Stimulated activated CD4-positive, alpha-beta T cell treated with anti-CD3 and anti-CD28 coated beads, Interleukin-12 subunit alpha, Interleukin-12 subunit beta, amount 100 ng/mL, for 24 hours (primary cell): ENCODE results near the gene KCNH1.

Source experiments
- DNase-seq, 2 experiments: peaks; one replicate each; pipeline ENCODE4 v3.0.0-alpha.2; 2020; ENCODE audit warnings: low read depth in 2 of 2

Gene KCNH1

GRCh38 chr1:211133836-211134669, at the start of gene KCNH1:
TSS of gene KCNH1 (minus strand) at chr1:211134148. CDS start at chr1:211133945, 203 bp downstream.
- peak; percentile 60 to 80 for DNase-seq

DNA sequence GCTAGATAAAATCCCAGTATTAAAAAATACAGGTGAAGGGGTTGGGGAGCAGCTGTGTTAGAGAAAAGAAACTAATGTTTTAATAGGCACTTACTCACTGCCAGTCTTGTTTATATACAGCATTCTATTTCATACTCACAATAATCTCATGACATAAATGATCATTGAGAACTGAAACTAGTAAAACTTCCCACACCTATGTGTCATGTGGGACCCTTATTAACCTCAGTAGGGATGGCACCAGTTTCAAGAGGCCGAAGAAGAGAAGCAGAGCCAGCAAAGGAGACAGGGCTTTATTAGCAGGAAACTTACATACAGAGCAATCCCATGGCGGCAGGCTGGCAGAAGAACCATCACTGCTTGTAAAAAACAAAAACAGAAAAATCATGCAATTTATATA, 48.8 kb upstream of the KCNH1 start:
- DNase-seq = no peak

- no peak for DNase-seq
These were observed 40.4 kb upstream of the KCNH1 start for GRCh38 chr1:211174375-211174774.

DNA sequence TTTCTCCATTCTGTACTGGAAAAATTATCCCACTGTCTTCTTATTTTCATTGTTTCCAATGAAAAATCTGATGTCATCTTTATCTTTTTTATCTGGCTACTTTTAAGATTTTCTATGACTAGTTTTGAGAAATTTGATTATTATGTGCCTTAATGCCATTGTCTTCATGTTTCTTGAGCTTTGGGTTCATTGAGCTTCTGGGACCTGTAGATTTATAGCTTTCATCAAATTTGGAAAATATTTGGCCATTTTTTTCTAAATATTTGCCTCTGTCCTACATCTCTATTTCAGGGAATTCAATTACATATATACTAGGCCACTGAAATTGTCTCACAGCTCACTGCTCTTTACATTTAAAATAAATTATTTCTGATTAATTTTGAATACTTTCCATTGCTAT, 38.7 kb upstream of the KCNH1 start:
- DNase-seq = no peak

- DNase-seq = no peak
These were observed 35.4 kb upstream of the KCNH1 start for GRCh38 chr1:211169353-211169752.

- DNase-seq = no peak
These were observed 24.9 kb upstream of the KCNH1 start for GRCh38 chr1:211158866-211159265.

- DNase-seq = no peak
These were observed 21.1 kb upstream of the KCNH1 start for GRCh38 chr1:211155040-211155439.

- DNase-seq = no peak
These were observed 20.0 kb upstream of the KCNH1 start for GRCh38 chr1:211153932-211154331.

DNA sequence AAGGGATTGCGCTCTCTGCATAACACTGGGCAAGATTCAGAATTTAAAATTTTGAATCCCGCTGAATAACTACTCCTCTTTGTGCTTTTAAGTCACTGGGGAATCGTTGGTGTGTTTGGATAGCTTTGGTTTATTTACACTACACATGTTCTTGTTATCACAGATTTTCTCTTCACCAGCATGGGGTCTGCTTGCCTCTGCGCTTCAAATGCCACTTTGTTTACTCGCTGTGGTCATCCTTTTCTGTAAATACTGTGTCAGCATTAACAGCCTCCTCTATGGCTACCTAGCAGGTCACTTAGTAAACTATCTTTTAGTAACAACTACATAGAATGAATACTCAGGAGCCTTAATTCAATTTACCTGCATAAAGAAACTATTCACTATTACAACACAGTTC, 14.4 kb upstream of the KCNH1 start:
- no peak for DNase-seq

DNA sequence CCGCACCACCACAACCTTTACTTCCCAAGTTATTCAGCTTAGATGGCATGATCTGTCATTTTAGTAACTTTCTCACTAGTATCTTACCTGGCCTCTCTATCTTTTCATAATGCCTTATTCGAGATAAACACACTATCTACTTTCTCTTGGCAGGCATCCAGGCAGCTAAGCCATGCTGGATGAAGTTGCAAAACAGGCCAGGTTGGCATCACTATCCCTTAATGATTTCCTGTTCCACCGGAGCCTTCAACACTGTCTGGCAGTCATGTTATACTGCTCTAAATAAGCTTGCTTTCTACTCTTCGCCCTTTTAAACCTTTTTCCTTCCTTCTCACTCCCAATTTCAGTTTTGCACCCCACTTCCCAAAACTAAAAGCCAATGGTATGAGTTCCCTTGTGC, 12.0 kb upstream of the KCNH1 start:
- no peak for DNase-seq

DNA sequence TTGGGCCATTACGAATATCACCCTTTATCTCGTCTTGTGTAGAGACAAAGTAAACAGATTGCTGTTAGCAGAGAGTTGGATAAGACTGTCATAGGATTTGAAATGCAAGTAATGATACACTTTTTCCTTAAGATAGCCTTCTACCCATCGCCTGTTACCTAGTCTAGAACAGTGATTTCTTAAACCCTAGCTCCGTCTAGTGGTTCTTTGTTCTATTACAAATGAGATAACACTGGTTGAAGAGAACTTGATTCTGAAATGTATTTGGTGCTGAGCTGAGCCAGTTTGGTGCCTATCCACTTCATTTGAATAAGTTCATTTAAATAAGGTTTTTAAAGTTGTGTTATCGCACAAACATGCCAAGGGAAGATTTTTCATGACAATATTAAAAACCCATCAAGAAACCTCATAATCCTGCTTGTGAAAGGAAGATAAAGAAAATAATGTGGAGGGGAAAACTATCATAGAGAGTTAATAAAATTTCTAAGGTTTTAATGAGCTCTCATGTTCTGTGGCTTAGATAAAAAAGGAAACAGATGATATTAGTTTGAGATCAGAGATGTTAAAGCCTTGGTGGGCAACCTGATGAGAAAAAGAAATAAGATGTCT, 1.5 kb upstream of the KCNH1 start:
- DNase-seq = no peak

- DNase-seq = peak in 1 of 2 experiments; percentile 24
These were observed 534 bp downstream of the KCNH1 start for GRCh38 chr1:211133393-211133835.

DNA sequence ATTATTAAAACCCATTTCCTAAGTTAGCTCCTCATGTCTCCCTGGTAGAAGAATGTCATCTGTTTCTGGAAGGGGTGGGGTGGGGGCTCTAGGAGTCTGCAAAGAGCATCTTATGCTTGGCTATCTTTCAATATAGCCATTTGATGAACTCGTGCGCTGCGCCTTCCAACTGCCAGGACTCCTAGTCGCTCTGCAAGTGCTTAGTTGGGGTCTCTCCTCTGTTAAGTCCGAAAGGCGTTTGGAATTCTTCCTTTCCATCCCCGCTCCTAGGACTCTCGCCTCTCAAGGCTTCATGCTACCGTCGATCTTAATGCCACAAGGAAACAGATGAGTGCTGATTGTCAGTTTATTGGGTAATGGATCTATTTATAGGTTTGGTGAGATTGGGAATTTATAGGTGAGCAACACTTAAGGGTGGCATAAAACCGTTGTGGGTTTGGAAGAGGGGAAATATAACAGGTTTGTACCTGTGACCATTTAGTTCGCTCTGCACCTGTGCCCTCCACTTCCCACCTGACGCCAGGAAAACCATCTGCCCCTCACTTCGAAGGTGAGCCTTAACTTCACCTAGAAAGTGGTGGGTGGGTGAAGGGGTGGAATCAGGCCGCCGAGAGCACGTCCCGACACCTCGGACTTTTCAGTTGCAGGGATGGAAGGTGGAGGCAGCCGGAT, 1.1 kb downstream of the KCNH1 start:
- DNase-seq = no peak

DNA sequence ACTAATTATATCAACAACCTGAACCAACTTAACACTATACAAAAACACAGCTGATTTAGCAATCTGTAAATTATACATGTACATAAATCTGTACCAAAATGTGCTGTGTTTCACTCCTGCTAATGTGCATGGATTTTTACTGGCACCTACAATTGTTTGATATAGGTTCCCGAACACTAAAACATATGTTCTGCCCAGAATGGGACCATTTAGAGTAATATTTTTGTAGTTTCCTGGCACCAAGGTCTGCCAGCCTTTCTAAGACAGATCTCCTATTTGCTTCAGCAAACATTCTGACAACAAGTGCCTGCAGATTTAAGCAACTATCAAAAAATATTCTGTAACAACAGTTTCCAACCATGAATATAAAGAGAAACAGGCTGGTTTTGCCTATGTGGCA, 4.2 kb downstream of the KCNH1 start:
- DNase-seq = no peak

DNA sequence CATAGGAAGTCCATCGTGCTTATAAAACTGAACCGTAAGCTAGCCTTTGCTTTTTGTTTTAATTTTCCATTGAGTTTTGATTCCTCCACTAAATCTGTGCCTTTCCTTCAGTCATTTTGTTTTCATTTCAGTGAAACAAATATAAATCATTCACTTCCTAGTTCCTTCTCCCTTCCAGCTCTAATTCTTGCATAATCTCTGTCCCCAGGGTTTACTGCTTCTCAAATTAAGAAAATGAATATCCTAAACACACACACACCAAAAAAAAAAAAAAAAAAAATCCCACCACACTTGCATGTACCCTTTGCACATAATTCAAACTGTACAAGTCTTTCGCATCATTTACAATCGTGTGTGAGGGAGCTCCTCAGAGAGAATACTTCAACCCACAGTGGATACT, 6.8 kb downstream of the KCNH1 start:
- no peak for DNase-seq

GRCh38 chr1:211126622-211127021, 7.3 kb downstream of the KCNH1 start:
- no peak for DNase-seq

DNA sequence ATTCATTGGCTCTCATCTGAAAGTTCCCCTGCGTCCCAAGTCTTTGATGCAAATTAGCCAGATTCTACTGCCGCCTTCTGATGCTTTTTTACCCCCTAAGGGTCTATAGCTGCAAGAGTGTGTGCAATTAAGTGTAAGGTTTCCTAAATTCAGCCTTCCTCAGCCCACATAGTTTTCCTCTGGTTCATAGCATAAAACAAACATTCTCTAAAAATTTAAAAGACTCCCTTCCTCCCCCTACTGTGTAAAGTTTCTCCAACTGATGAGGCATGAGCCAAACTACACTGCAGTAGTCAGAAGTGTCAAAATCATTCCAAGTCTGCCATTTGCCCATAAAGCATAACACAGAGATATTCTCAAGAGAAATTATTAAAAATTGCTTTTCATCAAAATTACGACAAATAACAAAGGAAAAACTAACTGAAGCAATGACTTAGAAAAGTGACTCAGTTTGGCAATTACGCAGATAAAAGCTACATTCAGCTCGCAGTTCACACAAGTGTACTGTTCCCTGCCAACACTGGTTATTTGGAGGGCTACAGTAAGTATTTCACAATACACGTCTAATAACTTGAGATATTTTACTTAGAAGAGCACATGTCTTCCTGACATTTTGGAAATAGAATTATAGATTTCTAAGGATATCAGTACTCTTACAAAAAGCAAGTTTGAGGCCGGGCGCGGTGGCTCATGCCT, 15.4 kb downstream of the KCNH1 start:
- no peak for DNase-seq

DNA sequence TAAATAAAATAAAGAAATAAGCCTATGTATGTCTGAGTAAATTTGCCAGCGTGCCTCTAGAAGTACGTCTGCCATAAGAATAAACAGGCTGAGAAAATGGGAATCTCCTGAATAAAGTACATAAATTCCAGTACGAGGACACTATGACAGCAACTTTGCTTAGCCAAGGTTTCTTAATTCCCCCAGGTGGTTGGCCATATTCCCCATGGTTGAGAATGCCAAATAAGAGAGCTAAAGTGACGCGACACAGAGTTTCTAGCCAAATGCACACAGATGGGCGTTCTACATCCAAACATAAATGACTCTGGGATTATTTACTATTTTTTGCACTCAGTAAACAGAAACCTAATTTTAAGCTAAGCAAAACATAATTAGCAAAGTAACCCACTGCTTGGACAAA, 19.5 kb downstream of the KCNH1 start:
- no peak for DNase-seq

GRCh38 chr1:211113566-211113965, 20.4 kb downstream of the KCNH1 start:
- no peak for DNase-seq

DNA sequence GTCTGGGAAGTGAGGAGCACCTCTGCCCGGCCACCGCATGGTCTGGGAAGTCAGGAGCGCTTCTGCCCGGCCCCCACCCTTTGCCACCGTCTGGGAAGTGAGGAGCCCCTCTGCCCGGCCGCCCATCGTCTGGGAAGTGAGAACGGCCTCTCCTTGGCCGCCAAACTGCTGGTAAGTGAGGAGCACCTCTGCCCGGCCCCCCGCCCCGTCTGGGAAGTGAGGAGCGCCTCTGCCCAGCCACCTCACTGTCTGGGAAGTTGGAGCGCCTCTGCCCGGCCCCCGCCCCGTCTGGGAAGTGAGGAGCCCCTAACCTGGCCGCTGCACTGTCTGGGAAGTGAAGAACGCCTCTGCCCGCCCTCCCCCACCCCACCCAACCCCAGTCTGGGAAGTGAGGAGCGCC, 22.6 kb downstream of the KCNH1 start:
- no peak for DNase-seq

DNA sequence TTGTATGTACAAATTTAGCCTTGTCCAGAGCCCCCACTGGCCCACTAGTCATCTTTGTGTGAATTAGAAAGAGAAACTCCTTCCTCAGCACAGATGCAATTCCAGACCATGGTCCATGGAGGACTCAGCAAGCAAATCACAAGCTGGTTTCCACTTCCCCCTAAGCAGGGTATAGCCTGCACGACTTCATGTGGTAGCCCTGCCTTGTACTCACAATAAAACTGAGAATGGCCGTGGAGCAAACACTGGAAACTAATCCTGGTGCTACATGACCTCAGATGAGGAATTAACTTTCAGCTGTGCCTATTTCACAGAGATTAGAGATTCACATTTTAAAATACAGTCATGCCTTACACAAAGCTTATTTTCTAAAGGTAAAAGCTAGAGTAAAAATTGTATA, 32.5 kb downstream of the KCNH1 start:
- DNase-seq = no peak

DNA sequence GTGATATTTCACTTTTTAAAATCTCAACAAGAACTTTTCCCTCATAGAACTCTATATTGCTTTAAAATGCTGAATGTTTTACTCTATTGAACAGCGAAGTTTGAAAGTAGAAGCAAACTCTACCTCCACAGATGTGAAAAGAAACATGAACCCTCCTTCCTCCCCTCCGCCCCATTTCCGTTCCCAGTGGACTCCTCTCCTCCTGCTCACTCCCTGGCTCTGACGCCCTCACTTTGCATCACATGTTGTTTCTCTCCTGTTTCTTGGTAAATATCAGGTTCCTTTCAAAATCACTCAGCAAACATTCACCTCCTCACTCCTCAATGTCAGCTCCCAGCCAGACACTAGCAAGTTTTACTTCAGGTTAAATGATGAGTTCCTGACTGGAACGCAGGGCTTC, 34.6 kb downstream of the KCNH1 start:
- DNase-seq = no peak
